ENCODE measurements around the gene LETM1.

- TF ChIP-seq CTCF (conservative IDR thresholded peaks at IDR 0.05 in 1 of 2, IDR thresholded peaks at IDR 0.05 in 1 of 2; ENCODE audit: low read depth in 1 of 2, low read length in 2 of 2): no peak
- TF ChIP-seq EZH2 (IDR thresholded peaks at IDR 0.05; ENCODE audit: low read length, missing control alignments): no peak
These were observed 31.2 kb downstream of the LETM1 start for GRCh38 chr4:1824746-1825145.

Measured in fibroblast of lung (primary cell).